WTC11 (cell line): ENCODE data around the gene MACROD2. TPM values are rescaled to one million over a fixed set of nuclear protein-coding genes. Genes with fewer than 3 reads are reported as not detected.

Source experiments
- ATAC-seq: fragments of 200-7000 bp; cut with Tn5 transposase; 2 replicates; pipeline ENCODE4 v1.10.0; 2021; ENCODE audit warnings: mild to moderate bottlenecking, moderate library complexity
- CTCF ChIA-PET: fragments of 300-600 bp; sonication (Branson Sonifier 250); formaldehyde crosslinking; loops from one replicate; lab custom pipeline; 2021; ENCODE audit warnings: antibody characterized with exemption; lab: Charles Lee
- POLR2A ChIA-PET: fragments of 350-600 bp; sonication (Branson Sonifier 250); formaldehyde crosslinking; loops from one replicate; lab custom pipeline; 2021; ENCODE audit warnings: antibody characterized with exemption; lab: Charles Lee
- DNase-seq: peaks from one replicate; pipeline ENCODE4 v3.0.0; 2021; ENCODE audit warnings: low spot score
- H3K27ac Mint-ChIP-seq: 2 replicates; pipeline ENCODE4 v1.8.0; 2021; ENCODE audit warnings: mixed read lengths
- H3K27me3 Mint-ChIP-seq: 2 replicates; pipeline ENCODE4 v1.8.0; 2021; ENCODE audit warnings: low read depth, mild to moderate bottlenecking, moderate library complexity, mixed read lengths
- H3K36me3 Mint-ChIP-seq: 2 replicates; pipeline ENCODE4 v1.8.0; 2021; ENCODE audit warnings: mixed read lengths
- H3K4me1 Mint-ChIP-seq: 2 replicates; pipeline ENCODE4 v1.8.0; 2022; ENCODE audit warnings: mixed read lengths
- H3K4me3 Mint-ChIP-seq: 2 replicates; pipeline ENCODE4 v1.8.0; 2021; ENCODE audit warnings: mild to moderate bottlenecking, moderate library complexity, mixed read lengths
- H3K9me3 Mint-ChIP-seq: 2 replicates; pipeline ENCODE4 v1.8.0; 2021; ENCODE audit warnings: mixed read lengths
- AFF4 ChIP-seq: sonication (generic); formaldehyde crosslinking; IDR thresholded peaks from 2 replicates; pipeline ENCODE4 v1.8.1; 2023; ENCODE audit warnings: mild to moderate bottlenecking, missing genetic modification reagents, borderline replicate concordance
- CTCF ChIP-seq: fragments of 200-600 bp; IDR thresholded peaks from 2 replicates; pipeline ENCODE4 v1.8.0; 2022; ENCODE audit warnings: antibody characterized with exemption
- ETV6 ChIP-seq: sonication (generic); formaldehyde crosslinking; IDR thresholded peaks from 2 replicates; pipeline ENCODE4 v1.8.1; 2022; ENCODE audit warnings: mild to moderate bottlenecking, missing genetic modification reagents
- FOXP1 ChIP-seq: sonication (generic); formaldehyde crosslinking; IDR thresholded peaks from 2 replicates; pipeline ENCODE4 v1.8.0; 2022; ENCODE audit warnings: missing genetic modification reagents, mild to moderate bottlenecking, moderate library complexity, borderline replicate concordance
- FOXP4 ChIP-seq: sonication (generic); formaldehyde crosslinking; IDR thresholded peaks from 2 replicates; pipeline ENCODE4 v1.8.0; 2022; ENCODE audit warnings: mild to moderate bottlenecking, missing genetic modification reagents
- IRF1 ChIP-seq: sonication (generic); formaldehyde crosslinking; IDR thresholded peaks from 2 replicates; pipeline ENCODE4 v1.8.0; 2023; ENCODE audit warnings: missing genetic modification reagents
- JUN ChIP-seq: sonication (generic); formaldehyde crosslinking; IDR thresholded peaks from 2 replicates; pipeline ENCODE4 v1.8.0; 2023; ENCODE audit warnings: mild to moderate bottlenecking, missing genetic modification reagents
- NR3C1 ChIP-seq: sonication (generic); formaldehyde crosslinking; conservative IDR thresholded peaks from 2 replicates; pipeline ENCODE4 v1.8.1; 2023; ENCODE audit warnings: low read depth, mild to moderate bottlenecking, missing genetic modification reagents
- SP1 ChIP-seq: sonication (generic); formaldehyde crosslinking; conservative IDR thresholded peaks from 2 replicates; pipeline ENCODE4 v1.8.1; 2022; ENCODE audit warnings: missing genetic modification reagents
- STAT6 ChIP-seq: sonication (generic); formaldehyde crosslinking; conservative IDR thresholded peaks from 2 replicates; pipeline ENCODE4 v1.8.1; 2023; ENCODE audit warnings: mild to moderate bottlenecking, low read depth, missing genetic modification reagents, moderate library complexity
- TEAD4 ChIP-seq: sonication (generic); formaldehyde crosslinking; IDR thresholded peaks from 2 replicates; pipeline ENCODE4 v1.8.0; 2022; ENCODE audit warnings: mild to moderate bottlenecking, missing genetic modification reagents
- ZMAT4 ChIP-seq: fragments of 250-450 bp; sonication (Bioruptor Pico); IDR thresholded peaks from 2 replicates; pipeline ENCODE4 v1.9.0; 2021; ENCODE audit warnings: mild to moderate bottlenecking
- ZNF281 ChIP-seq: sonication (generic); formaldehyde crosslinking; IDR thresholded peaks from 2 replicates; pipeline ENCODE4 v1.8.0; 2023; ENCODE audit warnings: mild to moderate bottlenecking, missing genetic modification reagents
- ZNF416 ChIP-seq: fragments of 250-450 bp; sonication (Bioruptor Pico); IDR thresholded peaks from 2 replicates; pipeline ENCODE4 v1.9.0; 2021; ENCODE audit warnings: mild to moderate bottlenecking, inconsistent platforms
- ZNF423 ChIP-seq: fragments of 250-450 bp; sonication (Bioruptor Pico); IDR thresholded peaks from 2 replicates; pipeline ENCODE4 v2.1.2; 2022; ENCODE audit warnings: mild to moderate bottlenecking, moderate library complexity
- ZNF512 ChIP-seq: sonication (generic); formaldehyde crosslinking; IDR thresholded peaks from 2 replicates; pipeline ENCODE4 v1.8.1; 2022; ENCODE audit warnings: missing genetic modification reagents, borderline replicate concordance
- total RNA-seq: library from RNA; stranded (reverse); gene quantifications from 3 replicates; pipeline ENCODE4 v1.2.3, GENCODE V29; 2021

MACROD2 gene
- total RNA-seq, 1 experiment from 2014 or later: 4.1 TPM

GRCh38 chr20:14313341-14314020 lies 318.2 kb downstream of the MACROD2 start:
- TF ChIP-seq CTCF (no peak), ZMAT4 (no peak), ZNF281 (CRISPR knock-in tag) (no peak), IRF1 (CRISPR knock-in tag) (no peak), STAT6 (CRISPR knock-in tag) (no peak), FOXP1 (no peak), ETV6 (CRISPR knock-in tag) (no peak), ZNF423 (CRISPR knock-in tag) (no peak), NR3C1 (CRISPR knock-in tag) (no peak), ZNF512 (no peak), SP1 (no peak), TEAD4 (CRISPR knock-in tag) (no peak), JUN (CRISPR knock-in tag) (no peak), AFF4 (no peak), ZNF416 (CRISPR knock-in tag) (no peak), FOXP4 (CRISPR knock-in tag) (no peak)
- TF ChIP-seq, all 79 proteins: peak for 0
- Mint-ChIP-seq H3K36me3 (no peaks in the 10 kb centered on the region), H3K4me1 (peaks cover 14% of the 10 kb centered on the region), H3K9me3 (no peaks in the 10 kb centered on the region), H3K27ac (no peak overlapping the region), H3K4me3 (no peak overlapping the region), H3K27me3 (no peaks in the 10 kb centered on the region)
- CTCF ChIA-PET: no interaction called here
- POLR2A ChIA-PET: interaction anchor here (0.5 kb wide), 1 partner anchor 32 kb away, joined by 4 read pairs; no protein-coding TSS in a partner anchor
- DNase-seq: no peak
- ATAC-seq: no peak
